K562 (cell line): ENCODE results near the gene MS4A2. TPM values are rescaled to one million over a fixed set of nuclear protein-coding genes. Genes with fewer than 3 reads are reported as not detected.
A peak's percentile ranks its signal among the peaks of the same experiment; 100 is the strongest.

Experiments
- ATAC-seq: fragments of 200-7000 bp; cut with Tn5 transposase; 3 replicates; pipeline ENCODE4 v1.9.1; 2020; ENCODE audit warnings: moderate library complexity
- BruUV-seq: library from RNA; stranded (reverse); fragments of 400-500 nt; replicated peaks from 2 replicates; lab custom pipeline; 2021; lab: Mats Ljungman, UMichigan
- CTCF ChIA-PET: fragments of 300-600 bp; formaldehyde crosslinking; extraction: SDS; loops from one replicate; lab custom pipeline; 2021; ENCODE audit warnings: low intra/inter-chr PET ratio; lab: Yijun Ruan, JAX
- POLR2A ChIA-PET: fragments of 300-600, 350-650 bp; sonication (Branson Sonifier 250); formaldehyde crosslinking; extraction: SDS; loops from one replicate; lab custom pipeline; 2021; ENCODE audit warnings: antibody characterized with exemption, inconsistent platforms; lab: Yijun Ruan, JAX
- DNase-seq, 4 experiments: peaks; one replicate each; pipeline versions ENCODE4 v3.0.0 to v3.0.0-alpha.2; 2011 to 2018; ENCODE audit warnings: low spot score in 3 of 4, mixed read lengths in 3 of 4; ENCODE audit errors: extremely low read depth in 1 of 4
- FAIRE-seq: peaks from 2 replicates; lab custom pipeline; 2011; peaks lifted over from hg19 to GRCh38; lab: Jason Lieb, UNC
- H2AFZ ChIP-seq: 2 replicates; pipeline ENCODE4 v1.6.0; 2011; ENCODE audit warnings: low read depth, low read length, control low read depth, inconsistent platforms
- H3K27ac ChIP-seq: fragments of 200-600 bp; 3 replicates; pipeline ENCODE4 v1.8.0; 2011; ENCODE audit warnings: low read depth, mild to moderate bottlenecking, control low read depth, inconsistent platforms, low read length, moderate library complexity, mixed read lengths; ENCODE audit errors: extremely low read depth
- H3K27me3 ChIP-seq, 2 experiments: fragments of 300-600 bp in 1 of 2; 2 replicates in 1 of 2; 3 replicates in 1 of 2; pipeline versions ENCODE4 v1.6.0 to v1.8.0; 2011; ENCODE audit warnings: inconsistent platforms in 2 of 2, low read length in 2 of 2, mild to moderate bottlenecking in 1 of 2, mixed read lengths in 1 of 2, moderate library complexity in 1 of 2; ENCODE audit not compliant: control insufficient read depth in 2 of 2, insufficient read depth in 2 of 2
- H3K36me3 ChIP-seq: fragments of 300-600 bp; 3 replicates; pipeline ENCODE4 v1.8.0; 2011; ENCODE audit warnings: mild to moderate bottlenecking, low read length, inconsistent platforms; ENCODE audit not compliant: control insufficient read depth, insufficient read depth
- H3K4me1 ChIP-seq, 2 experiments: fragments of 200-600 bp in 1 of 2; replicated peaks in 1 of 2; 2 replicates in 1 of 2; 3 replicates in 1 of 2; pipeline versions ENCODE4 v1.5.1 to v1.8.0; 2011; ENCODE audit warnings: inconsistent platforms in 2 of 2, low read length in 2 of 2, mild to moderate bottlenecking in 1 of 2, mixed read lengths in 1 of 2, moderate library complexity in 1 of 2; ENCODE audit not compliant: control insufficient read depth in 2 of 2, insufficient read depth in 2 of 2
- H3K4me2 ChIP-seq: 2 replicates; pipeline ENCODE4 v1.6.1; 2011; ENCODE audit warnings: low read length, control low read depth, inconsistent platforms, mixed read lengths; ENCODE audit not compliant: insufficient read depth
- H3K4me3 ChIP-seq: fragments of 200-600 bp; sonication (generic), shearing (Covaris generic); 2 replicates; pipeline ENCODE4 v1.5.1; 2016; ENCODE audit warnings: control low read depth, inconsistent platforms
- H3K79me2 ChIP-seq: fragments of 200-600 bp; 3 replicates; pipeline ENCODE4 v1.8.0; 2011; ENCODE audit warnings: low read length, inconsistent platforms; ENCODE audit not compliant: control insufficient read depth, insufficient read depth
- H3K9ac ChIP-seq, 2 experiments: 2 replicates each; pipeline versions ENCODE4 v1.6.0 to v1.6.1; 2011; ENCODE audit warnings: low read depth in 2 of 2, low read length in 2 of 2, control low read depth in 1 of 2, inconsistent platforms in 1 of 2, mild to moderate bottlenecking in 1 of 2, mixed read lengths in 1 of 2; ENCODE audit not compliant: insufficient read depth in 1 of 2
- H3K9me1 ChIP-seq: one replicate; pipeline ENCODE4 v1.6.0; 2011; ENCODE audit warnings: inconsistent platforms, mild to moderate bottlenecking, low read length, moderate library complexity; ENCODE audit not compliant: control insufficient read depth, insufficient read depth
- H3K9me3 ChIP-seq: replicated peaks from 2 replicates; pipeline ENCODE4 v1.5.1; 2011; ENCODE audit warnings: low read depth, low read length, inconsistent platforms; ENCODE audit not compliant: control insufficient read depth, insufficient read depth
- H4K20me1 ChIP-seq: replicated peaks from 2 replicates; pipeline ENCODE4 v1.6.1; 2011; ENCODE audit warnings: low read length, inconsistent platforms, mixed read lengths; ENCODE audit not compliant: control insufficient read depth, insufficient read depth
- ELF2 ChIP-seq: fragments of 250-450 bp; sonication (Bioruptor Pico); IDR thresholded peaks from 2 replicates; pipeline ENCODE4 v1.5.0; 2021; ENCODE audit warnings: mild to moderate bottlenecking
- EP300 ChIP-seq: IDR thresholded peaks from 2 replicates; pipeline ENCODE4 v1.6.1; 2012; ENCODE audit warnings: low read length, improper control_type of control experiment
- HDAC2 ChIP-seq: fragments of 450-650 bp; IDR thresholded peaks from 2 replicates; pipeline ENCODE4 v1.6.1; 2016; ENCODE audit warnings: mild to moderate bottlenecking
- MYBL2 ChIP-seq, 2 experiments: fragments of 450-650 bp in 1 of 2; sonication (generic) in 1 of 2; formaldehyde crosslinking in 1 of 2; IDR thresholded peaks; 2 replicates each; pipeline versions ENCODE4 v1.6.1 to v1.8.1; 2017 to 2022; ENCODE audit warnings: borderline replicate concordance in 1 of 2, inconsistent platforms in 1 of 2, low read depth in 1 of 2, mild to moderate bottlenecking in 1 of 2, missing genetic modification reagents in 1 of 2, moderate library complexity in 1 of 2
- NCOA4 ChIP-seq: fragments of 450-650 bp; IDR thresholded peaks from 2 replicates; pipeline ENCODE4 v1.6.1; 2018; ENCODE audit warnings: mild to moderate bottlenecking; ENCODE audit not compliant: partially characterized antibody
- NR4A1 ChIP-seq, 2 experiments: fragments of 250-450 bp in 1 of 2; fragments of 450-650 bp in 1 of 2; sonication (Bioruptor Pico) in 1 of 2; IDR thresholded peaks; 2 replicates each; pipeline versions ENCODE4 v1.4.0 to v1.6.1; 2016 to 2020; ENCODE audit warnings: mild to moderate bottlenecking in 2 of 2, missing compliant biosample characterization in 1 of 2, missing genetic modification characterization in 1 of 2, moderate library complexity in 1 of 2
- RBM14 ChIP-seq: fragments of 200-400 bp; formaldehyde crosslinking; IDR thresholded peaks from 2 replicates; pipeline ENCODE4 v1.6.1; 2018; ENCODE audit warnings: low read depth, mild to moderate bottlenecking, low read length, moderate library complexity, borderline replicate concordance; ENCODE audit not compliant: insufficient read depth
- RCOR1 ChIP-seq, 2 experiments: IDR thresholded peaks; 2 replicates each; pipeline ENCODE4 v1.6.1; 2012; ENCODE audit warnings: low read depth in 2 of 2, low read length in 2 of 2, borderline replicate concordance in 1 of 2, improper control_type of control experiment in 1 of 2
- ZC3H11A ChIP-seq: IDR thresholded peaks from 2 replicates; pipeline ENCODE4 v1.6.1; 2012; ENCODE audit warnings: low read depth, low read length, improper control_type of control experiment
- ZNF124 ChIP-seq: sonication (generic); formaldehyde crosslinking; IDR thresholded peaks from 2 replicates; pipeline ENCODE4 v1.8.1; 2022; ENCODE audit warnings: missing genetic modification reagents
- WGBS: fragments of 100-300 bp; shearing (Covaris generic); methylation state at CpG from one replicate; pipeline ENCODE4 v1.1.6; 2016; ENCODE audit warnings: low coverage, mixed read lengths; ENCODE audit not compliant: insufficient coverage; ENCODE audit errors: missing lambda C conversion rate; 5-methylcytosine and 5-hydroxymethylcytosine counted together
- in situ Hi-C: fragments of 300-500 bp; cut with MboI; formaldehyde crosslinking; loops from 4 replicates; pipeline ENCODE4 v1.15.0; 2018; ENCODE audit warnings: inconsistent platforms, mixed read lengths
- intact Hi-C: fragments of 100-400 bp; cut with micrococcal nuclease; formaldehyde crosslinking; loops from 2 replicates; pipeline ENCODE4 v1.14.2; 2022
- polyA plus RNA-seq, 8 experiments: library from polyadenylated mRNA; depleted of rRNA in 4 of 8; stranded (reverse) in 5 of 8; unstranded in 3 of 8; fragments of >200 nt; fragmentation: Nextera tagmentation in 2 of 8; fragmentation: Illumina TruSeq in 1 of 8; extraction: Ambion mirVana in 2 of 8; extraction: Trizol in 1 of 8; gene quantifications; 2 replicates each; pipeline versions ENCODE4 v1.2.1 to v1.2.3, GENCODE V29; 2011 to 2014; ENCODE audit warnings: inconsistent platforms in 1 of 8, missing spikeins in 1 of 8
- total RNA-seq, 7 experiments: library from RNA; depleted of rRNA in 6 of 7; stranded (reverse); fragments of >200 nt in 6 of 7; fragmentation: Illumina TruSeq in 2 of 7; extraction: Trizol in 2 of 7; gene quantifications; 2 replicates each; pipeline versions ENCODE4 v1.2.1 to v1.2.3, GENCODE V29; 2011 to 2021; ENCODE audit warnings: low replicate concordance in 1 of 7
- TF ChIP-seq, protein P1 (sequence below): fragments of 450-650 bp; IDR thresholded peaks from 2 replicates; pipeline ENCODE4 v1.6.1; 2016; ENCODE audit warnings: low read depth
- TF ChIP-seq, protein P2 (sequence below): fragments of 450-650 bp; IDR thresholded peaks from 2 replicates; pipeline ENCODE4 v1.7.0; 2016; ENCODE audit warnings: borderline replicate concordance

The MS4A2 gene
- total and polyA plus RNA-seq, 9 of the 15 experiments (the other 6 are each of a cell fraction or from before 2014, with no cell fraction given): 0.06 to 5.7 (median 0.86) TPM

GRCh38 chr11:60127311-60127811, 38.9 kb downstream of the MS4A2 start:
- no peaks in the 10 kb centered on the region for H3K36me3 ChIP-seq
- intact Hi-C loops: no loop called here
- FAIRE-seq (peak; percentile 69), ATAC-seq (peak; percentile 75), DNase-seq (peak in 3 of 4 experiments; percentile 17 to 69 (median 60))
- peaks cover 11% of the 10 kb centered on the region; the same call in 1 of the 2 replicates for H3K9me3 ChIP-seq
- H3K79me2 ChIP-seq: no peaks in the 10 kb centered on the region
- no peaks in the 10 kb centered on the region for H3K27me3 ChIP-seq
- BruUV-seq: no TSS peak
- ChIA-PET CTCF (no interaction called here), POLR2A (no interaction called here)
- H2AFZ ChIP-seq: peak overlapping the region; percentile 77
- peak overlapping the region in 1 of 2 experiments; percentile 12; a peak in 1 of 4 replicates for H3K9ac ChIP-seq
- 0% methylated on average over 3 of the region's 3 CpGs for WGBS
- no peaks in the 10 kb centered on the region for H4K20me1 ChIP-seq
- in situ Hi-C loops: no loop called here
- H3K27ac ChIP-seq: peak overlapping the region; percentile 81
- no peaks in the 10 kb centered on the region for H3K9me1 ChIP-seq
- no peak overlapping the region for H3K4me2 ChIP-seq
- no peak overlapping the region for H3K4me3 ChIP-seq
- peaks cover 3 to 32% of the 10 kb centered on the region in 2 experiments; a peak in 3 of 5 replicates for H3K4me1 ChIP-seq
- no peak for TF ChIP-seq ZNF124 (CRISPR knock-in tag)
- no peak for TF ChIP-seq ZC3H11A
- TF ChIP-seq EP300: peak; percentile 56
- TF ChIP-seq NCOA4: no peak
- no peak for TF ChIP-seq RBM14
- TF ChIP-seq RCOR1 (IDR thresholded peaks at IDR 0.05; ENCODE audit: borderline replicate concordance in 1 of 2, low read depth in 2 of 2, low read length in 2 of 2): no peak
- TF ChIP-seq MYBL2 (IDR thresholded peaks at IDR 0.05; ENCODE audit: low read depth): peak; percentile 91
- no peak for TF ChIP-seq MYBL2 (CRISPR knock-in tag; IDR thresholded peaks at IDR 0.05; ENCODE audit: borderline replicate concordance)
- no peak for TF ChIP-seq NR4A1 (CRISPR knock-in tag; IDR thresholded peaks at IDR 0.05)
- no peak for TF ChIP-seq NR4A1 (tag; IDR thresholded peaks at IDR 0.05)
- TF ChIP-seq, protein P1, sequence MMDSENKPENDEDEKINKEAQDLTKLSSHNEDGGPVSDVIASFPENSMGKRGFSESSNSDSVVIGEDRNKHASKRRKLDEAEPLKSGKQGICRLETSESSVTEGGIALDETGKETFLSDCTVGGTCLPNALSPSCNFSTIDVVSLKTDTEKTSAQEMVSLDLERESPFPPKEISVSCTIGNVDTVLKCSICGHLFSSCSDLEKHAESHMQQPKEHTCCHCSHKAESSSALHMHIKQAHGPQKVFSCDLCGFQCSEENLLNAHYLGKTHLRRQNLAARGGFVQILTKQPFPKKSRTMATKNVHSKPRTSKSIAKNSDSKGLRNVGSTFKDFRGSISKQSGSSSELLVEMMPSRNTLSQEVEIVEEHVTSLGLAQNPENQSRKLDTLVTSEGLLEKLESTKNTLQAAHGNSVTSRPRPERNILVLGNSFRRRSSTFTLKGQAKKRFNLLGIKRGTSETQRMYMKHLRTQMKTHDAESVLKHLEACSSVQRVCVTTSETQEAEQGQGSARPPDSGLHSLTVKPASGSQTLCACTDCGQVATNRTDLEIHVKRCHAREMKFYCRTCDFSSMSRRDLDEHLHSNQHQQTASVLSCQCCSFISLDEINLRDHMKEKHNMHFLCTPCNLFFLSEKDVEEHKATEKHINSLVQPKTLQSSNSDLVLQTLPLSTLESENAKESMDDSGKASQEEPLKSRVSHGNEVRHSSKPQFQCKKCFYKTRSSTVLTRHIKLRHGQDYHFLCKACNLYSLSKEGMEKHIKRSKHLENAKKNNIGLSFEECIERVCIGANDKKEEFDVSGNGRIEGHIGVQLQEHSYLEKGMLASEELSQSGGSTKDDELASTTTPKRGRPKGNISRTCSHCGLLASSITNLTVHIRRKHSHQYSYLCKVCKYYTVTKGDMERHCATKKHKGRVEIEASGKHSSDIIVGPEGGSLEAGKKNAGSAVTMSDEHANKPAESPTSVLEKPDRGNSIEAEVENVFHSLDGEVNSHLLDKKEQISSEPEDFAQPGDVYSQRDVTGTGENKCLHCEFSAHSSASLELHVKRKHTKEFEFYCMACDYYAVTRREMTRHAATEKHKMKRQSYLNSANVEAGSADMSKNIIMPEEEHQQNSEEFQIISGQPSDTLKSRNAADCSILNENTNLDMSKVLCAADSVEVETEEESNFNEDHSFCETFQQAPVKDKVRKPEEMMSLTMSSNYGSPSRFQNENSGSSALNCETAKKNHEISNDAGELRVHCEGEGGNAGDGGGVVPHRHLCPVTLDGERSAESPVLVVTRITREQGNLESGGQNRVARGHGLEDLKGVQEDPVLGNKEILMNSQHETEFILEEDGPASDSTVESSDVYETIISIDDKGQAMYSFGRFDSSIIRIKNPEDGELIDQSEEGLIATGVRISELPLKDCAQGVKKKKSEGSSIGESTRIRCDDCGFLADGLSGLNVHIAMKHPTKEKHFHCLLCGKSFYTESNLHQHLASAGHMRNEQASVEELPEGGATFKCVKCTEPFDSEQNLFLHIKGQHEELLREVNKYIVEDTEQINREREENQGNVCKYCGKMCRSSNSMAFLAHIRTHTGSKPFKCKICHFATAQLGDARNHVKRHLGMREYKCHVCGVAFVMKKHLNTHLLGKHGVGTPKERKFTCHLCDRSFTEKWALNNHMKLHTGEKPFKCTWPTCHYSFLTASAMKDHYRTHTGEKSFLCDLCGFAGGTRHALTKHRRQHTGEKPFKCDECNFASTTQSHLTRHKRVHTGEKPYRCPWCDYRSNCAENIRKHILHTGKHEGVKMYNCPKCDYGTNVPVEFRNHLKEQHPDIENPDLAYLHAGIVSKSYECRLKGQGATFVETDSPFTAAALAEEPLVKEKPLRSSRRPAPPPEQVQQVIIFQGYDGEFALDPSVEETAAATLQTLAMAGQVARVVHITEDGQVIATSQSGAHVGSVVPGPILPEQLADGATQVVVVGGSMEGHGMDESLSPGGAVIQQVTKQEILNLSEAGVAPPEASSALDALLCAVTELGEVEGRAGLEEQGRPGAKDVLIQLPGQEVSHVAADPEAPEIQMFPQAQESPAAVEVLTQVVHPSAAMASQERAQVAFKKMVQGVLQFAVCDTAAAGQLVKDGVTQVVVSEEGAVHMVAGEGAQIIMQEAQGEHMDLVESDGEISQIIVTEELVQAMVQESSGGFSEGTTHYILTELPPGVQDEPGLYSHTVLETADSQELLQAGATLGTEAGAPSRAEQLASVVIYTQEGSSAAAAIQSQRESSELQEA: no peak
- TF ChIP-seq, protein P2, sequence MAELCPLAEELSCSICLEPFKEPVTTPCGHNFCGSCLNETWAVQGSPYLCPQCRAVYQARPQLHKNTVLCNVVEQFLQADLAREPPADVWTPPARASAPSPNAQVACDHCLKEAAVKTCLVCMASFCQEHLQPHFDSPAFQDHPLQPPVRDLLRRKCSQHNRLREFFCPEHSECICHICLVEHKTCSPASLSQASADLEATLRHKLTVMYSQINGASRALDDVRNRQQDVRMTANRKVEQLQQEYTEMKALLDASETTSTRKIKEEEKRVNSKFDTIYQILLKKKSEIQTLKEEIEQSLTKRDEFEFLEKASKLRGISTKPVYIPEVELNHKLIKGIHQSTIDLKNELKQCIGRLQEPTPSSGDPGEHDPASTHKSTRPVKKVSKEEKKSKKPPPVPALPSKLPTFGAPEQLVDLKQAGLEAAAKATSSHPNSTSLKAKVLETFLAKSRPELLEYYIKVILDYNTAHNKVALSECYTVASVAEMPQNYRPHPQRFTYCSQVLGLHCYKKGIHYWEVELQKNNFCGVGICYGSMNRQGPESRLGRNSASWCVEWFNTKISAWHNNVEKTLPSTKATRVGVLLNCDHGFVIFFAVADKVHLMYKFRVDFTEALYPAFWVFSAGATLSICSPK: no peak
- no peak for TF ChIP-seq ELF2
- no peak for TF ChIP-seq HDAC2
